HepG2 (cell line): ENCODE results near the gene SLC16A6. TPM values are rescaled to one million over a fixed set of nuclear protein-coding genes. Genes with fewer than 3 reads are reported as not detected.
A peak's percentile ranks its signal among the peaks of the same experiment; 100 is the strongest.

Experiments used
- ARNTL ChIP-seq: sonication (generic); formaldehyde crosslinking; IDR thresholded peaks from 2 replicates; pipeline ENCODE4 v1.4.0; 2020; ENCODE audit warnings: mild to moderate bottlenecking, missing genetic modification reagents
- JDP2 ChIP-seq: sonication (generic); formaldehyde crosslinking; IDR thresholded peaks from 2 replicates; pipeline ENCODE4 v1.8.1; 2022; ENCODE audit warnings: missing genetic modification reagents, borderline replicate concordance
- NFE2L1 ChIP-seq: sonication (generic); formaldehyde crosslinking; IDR thresholded peaks from 2 replicates; pipeline ENCODE4 v1.4.0; 2020; ENCODE audit warnings: missing genetic modification reagents, mild to moderate bottlenecking, borderline replicate concordance
- PAF1 ChIP-seq: IDR thresholded peaks from 2 replicates; pipeline ENCODE4 v1.6.1; 2016; ENCODE audit warnings: missing genetic modification reagents, missing compliant biosample characterization
- SP4 ChIP-seq: sonication (generic); formaldehyde crosslinking; IDR thresholded peaks from 2 replicates; pipeline ENCODE4 v1.8.1; 2023; ENCODE audit warnings: mild to moderate bottlenecking, missing genetic modification reagents
- SRF ChIP-seq: IDR thresholded peaks from 2 replicates; pipeline ENCODE4 v1.6.1; 2011; ENCODE audit warnings: mild to moderate bottlenecking, low read depth, low read length, moderate library complexity
- TBX2 ChIP-seq: sonication (generic); formaldehyde crosslinking; IDR thresholded peaks from 2 replicates; pipeline ENCODE4 v1.5.0; 2020; ENCODE audit warnings: missing genetic modification reagents, mild to moderate bottlenecking, borderline replicate concordance
- ZFP37 ChIP-seq: sonication (generic); formaldehyde crosslinking; IDR thresholded peaks from 2 replicates; pipeline ENCODE4 v1.4.0; 2020; ENCODE audit warnings: missing genetic modification reagents, borderline replicate concordance
- ZNF136 ChIP-seq: sonication (generic); formaldehyde crosslinking; IDR thresholded peaks from 2 replicates; pipeline ENCODE4 v1.8.1; 2022; ENCODE audit warnings: low read depth, mild to moderate bottlenecking, moderate library complexity, missing genetic modification reagents
- ZNF24 ChIP-seq: fragments of 450-650 bp; IDR thresholded peaks from 2 replicates; pipeline ENCODE4 v1.6.1; 2017; ENCODE audit warnings: antibody characterized with exemption, mild to moderate bottlenecking
- ZNF777 ChIP-seq: sonication (generic); formaldehyde crosslinking; IDR thresholded peaks from 2 replicates; pipeline ENCODE4 v1.4.0; 2020; ENCODE audit warnings: missing genetic modification reagents
- ZNF891 ChIP-seq: sonication (generic); formaldehyde crosslinking; IDR thresholded peaks from 2 replicates; pipeline ENCODE4 v1.5.0; 2020; ENCODE audit warnings: mild to moderate bottlenecking, missing genetic modification reagents
- polyA plus RNA-seq, 8 experiments: library from polyadenylated mRNA; depleted of rRNA in 3 of 8; stranded (reverse) in 7 of 8; unstranded in 1 of 8; fragments of >200 nt; fragmentation: Illumina TruSeq in 4 of 8; extraction: Trizol in 4 of 8; gene quantifications; 2 replicates each; pipeline versions ENCODE4 v1.2.1 to v1.2.3, GENCODE V29; 2011 to 2016; ENCODE audit warnings: low read depth in 4 of 8, missing spikeins in 1 of 8, mixed read lengths in 1 of 8; ENCODE audit not compliant: insufficient read depth in 1 of 8
- total RNA-seq, 5 experiments: library from RNA; depleted of rRNA; stranded (reverse); fragments of >200 nt; fragmentation: Illumina TruSeq; extraction: Trizol; gene quantifications; 2 replicates each; pipeline ENCODE4 v1.2.3, GENCODE V29; 2016; ENCODE audit warnings: low read depth in 1 of 5
- TF ChIP-seq, protein P1 (sequence below), 2 experiments: sonication (generic) in 1 of 2; formaldehyde crosslinking in 1 of 2; IDR thresholded peaks; 2 replicates each; pipeline versions ENCODE4 v1.6.1 to v1.9.0; 2014 to 2022; ENCODE audit warnings: antibody characterized with exemption in 1 of 2, borderline replicate concordance in 1 of 2, inconsistent platforms in 1 of 2, low read depth in 1 of 2, missing genetic modification reagents in 1 of 2
- TF ChIP-seq, protein P2 (sequence below): sonication (generic); formaldehyde crosslinking; IDR thresholded peaks from one replicate; pipeline ENCODE4 v1.5.1; 2020; ENCODE audit warnings: mild to moderate bottlenecking, missing genetic modification reagents; ENCODE audit errors: not compliant biosample characterization

The SLC16A6 gene
- total and polyA plus RNA-seq, 2 of the 13 experiments (the other 11 are each of a cell fraction or from before 2014, with no cell fraction given), result 1.1 to 44.7 TPM

DNA sequence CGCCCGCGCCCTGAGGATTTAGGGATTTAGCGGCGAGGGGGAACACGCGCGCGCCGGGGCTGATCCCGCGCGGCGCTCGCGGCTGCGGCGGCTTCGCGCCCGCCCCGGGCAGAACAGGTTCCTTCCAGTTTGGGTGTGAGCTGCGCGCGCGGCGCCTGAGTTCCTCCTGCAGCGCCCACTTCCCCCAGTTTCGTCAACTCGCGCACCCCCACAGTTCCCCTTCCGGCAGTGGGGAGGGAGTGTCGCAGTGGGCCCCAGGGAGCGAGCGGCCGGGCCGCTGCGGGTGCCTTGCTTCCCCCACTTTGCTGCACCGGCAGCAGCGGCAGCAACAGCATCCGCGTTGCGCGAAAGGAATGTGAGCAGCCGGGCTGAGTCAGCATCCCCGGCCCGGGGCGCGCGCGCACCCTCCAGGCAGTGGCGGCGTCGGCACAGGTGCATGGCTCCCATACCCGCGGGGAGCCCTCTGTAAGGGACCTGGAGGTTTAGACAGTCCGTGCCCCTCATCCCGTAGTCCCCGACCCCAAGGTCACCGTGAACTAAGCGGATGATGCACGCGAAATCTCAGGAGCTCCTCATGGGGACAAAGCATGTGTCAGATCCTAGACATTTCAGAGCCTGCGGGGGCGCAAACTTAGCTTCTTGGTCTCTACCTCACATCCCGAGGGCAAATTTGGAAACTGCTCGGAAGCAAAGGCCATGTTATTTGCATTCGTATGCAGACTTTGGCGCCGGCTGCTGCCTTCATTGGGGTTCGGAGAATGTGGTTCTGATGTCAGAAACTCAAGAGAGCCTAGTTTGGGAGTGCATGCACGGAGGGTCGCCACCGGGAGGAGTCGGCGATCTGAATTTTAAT, 1.1 kb upstream of the SLC16A6 start (continued):
- TF ChIP-seq, protein P1, sequence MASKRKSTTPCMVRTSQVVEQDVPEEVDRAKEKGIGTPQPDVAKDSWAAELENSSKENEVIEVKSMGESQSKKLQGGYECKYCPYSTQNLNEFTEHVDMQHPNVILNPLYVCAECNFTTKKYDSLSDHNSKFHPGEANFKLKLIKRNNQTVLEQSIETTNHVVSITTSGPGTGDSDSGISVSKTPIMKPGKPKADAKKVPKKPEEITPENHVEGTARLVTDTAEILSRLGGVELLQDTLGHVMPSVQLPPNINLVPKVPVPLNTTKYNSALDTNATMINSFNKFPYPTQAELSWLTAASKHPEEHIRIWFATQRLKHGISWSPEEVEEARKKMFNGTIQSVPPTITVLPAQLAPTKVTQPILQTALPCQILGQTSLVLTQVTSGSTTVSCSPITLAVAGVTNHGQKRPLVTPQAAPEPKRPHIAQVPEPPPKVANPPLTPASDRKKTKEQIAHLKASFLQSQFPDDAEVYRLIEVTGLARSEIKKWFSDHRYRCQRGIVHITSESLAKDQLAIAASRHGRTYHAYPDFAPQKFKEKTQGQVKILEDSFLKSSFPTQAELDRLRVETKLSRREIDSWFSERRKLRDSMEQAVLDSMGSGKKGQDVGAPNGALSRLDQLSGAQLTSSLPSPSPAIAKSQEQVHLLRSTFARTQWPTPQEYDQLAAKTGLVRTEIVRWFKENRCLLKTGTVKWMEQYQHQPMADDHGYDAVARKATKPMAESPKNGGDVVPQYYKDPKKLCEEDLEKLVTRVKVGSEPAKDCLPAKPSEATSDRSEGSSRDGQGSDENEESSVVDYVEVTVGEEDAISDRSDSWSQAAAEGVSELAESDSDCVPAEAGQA (IDR thresholded peaks at IDR 0.05; ENCODE audit: low read depth), result 0 out of 2 replicates have a peak, but pooled peaks have one; percentile 59
- TF ChIP-seq, protein P1 (CRISPR knock-in tag; IDR thresholded peaks at IDR 0.05; ENCODE audit: borderline replicate concordance), result no peak
- TF ChIP-seq ZNF24 (no peak), SRF (no peak), TBX2 (CRISPR knock-in tag) (peak; percentile 60; the same call in 1 of the 2 replicates), ZNF777 (no peak; the same call in 1 of the 2 replicates), ZNF136 (CRISPR knock-in tag) (no peak), SP4 (peak; percentile 68), NFE2L1 (no peak), ARNTL (CRISPR knock-in tag) (peak; percentile 66), ZFP37 (CRISPR knock-in tag) (no peak), JDP2 (no peak), ZNF891 (CRISPR knock-in tag) (peak; percentile 44; the same call in 1 of the 2 replicates), PAF1 (CRISPR knock-in tag) (no peak)
- TF ChIP-seq, protein P2, sequence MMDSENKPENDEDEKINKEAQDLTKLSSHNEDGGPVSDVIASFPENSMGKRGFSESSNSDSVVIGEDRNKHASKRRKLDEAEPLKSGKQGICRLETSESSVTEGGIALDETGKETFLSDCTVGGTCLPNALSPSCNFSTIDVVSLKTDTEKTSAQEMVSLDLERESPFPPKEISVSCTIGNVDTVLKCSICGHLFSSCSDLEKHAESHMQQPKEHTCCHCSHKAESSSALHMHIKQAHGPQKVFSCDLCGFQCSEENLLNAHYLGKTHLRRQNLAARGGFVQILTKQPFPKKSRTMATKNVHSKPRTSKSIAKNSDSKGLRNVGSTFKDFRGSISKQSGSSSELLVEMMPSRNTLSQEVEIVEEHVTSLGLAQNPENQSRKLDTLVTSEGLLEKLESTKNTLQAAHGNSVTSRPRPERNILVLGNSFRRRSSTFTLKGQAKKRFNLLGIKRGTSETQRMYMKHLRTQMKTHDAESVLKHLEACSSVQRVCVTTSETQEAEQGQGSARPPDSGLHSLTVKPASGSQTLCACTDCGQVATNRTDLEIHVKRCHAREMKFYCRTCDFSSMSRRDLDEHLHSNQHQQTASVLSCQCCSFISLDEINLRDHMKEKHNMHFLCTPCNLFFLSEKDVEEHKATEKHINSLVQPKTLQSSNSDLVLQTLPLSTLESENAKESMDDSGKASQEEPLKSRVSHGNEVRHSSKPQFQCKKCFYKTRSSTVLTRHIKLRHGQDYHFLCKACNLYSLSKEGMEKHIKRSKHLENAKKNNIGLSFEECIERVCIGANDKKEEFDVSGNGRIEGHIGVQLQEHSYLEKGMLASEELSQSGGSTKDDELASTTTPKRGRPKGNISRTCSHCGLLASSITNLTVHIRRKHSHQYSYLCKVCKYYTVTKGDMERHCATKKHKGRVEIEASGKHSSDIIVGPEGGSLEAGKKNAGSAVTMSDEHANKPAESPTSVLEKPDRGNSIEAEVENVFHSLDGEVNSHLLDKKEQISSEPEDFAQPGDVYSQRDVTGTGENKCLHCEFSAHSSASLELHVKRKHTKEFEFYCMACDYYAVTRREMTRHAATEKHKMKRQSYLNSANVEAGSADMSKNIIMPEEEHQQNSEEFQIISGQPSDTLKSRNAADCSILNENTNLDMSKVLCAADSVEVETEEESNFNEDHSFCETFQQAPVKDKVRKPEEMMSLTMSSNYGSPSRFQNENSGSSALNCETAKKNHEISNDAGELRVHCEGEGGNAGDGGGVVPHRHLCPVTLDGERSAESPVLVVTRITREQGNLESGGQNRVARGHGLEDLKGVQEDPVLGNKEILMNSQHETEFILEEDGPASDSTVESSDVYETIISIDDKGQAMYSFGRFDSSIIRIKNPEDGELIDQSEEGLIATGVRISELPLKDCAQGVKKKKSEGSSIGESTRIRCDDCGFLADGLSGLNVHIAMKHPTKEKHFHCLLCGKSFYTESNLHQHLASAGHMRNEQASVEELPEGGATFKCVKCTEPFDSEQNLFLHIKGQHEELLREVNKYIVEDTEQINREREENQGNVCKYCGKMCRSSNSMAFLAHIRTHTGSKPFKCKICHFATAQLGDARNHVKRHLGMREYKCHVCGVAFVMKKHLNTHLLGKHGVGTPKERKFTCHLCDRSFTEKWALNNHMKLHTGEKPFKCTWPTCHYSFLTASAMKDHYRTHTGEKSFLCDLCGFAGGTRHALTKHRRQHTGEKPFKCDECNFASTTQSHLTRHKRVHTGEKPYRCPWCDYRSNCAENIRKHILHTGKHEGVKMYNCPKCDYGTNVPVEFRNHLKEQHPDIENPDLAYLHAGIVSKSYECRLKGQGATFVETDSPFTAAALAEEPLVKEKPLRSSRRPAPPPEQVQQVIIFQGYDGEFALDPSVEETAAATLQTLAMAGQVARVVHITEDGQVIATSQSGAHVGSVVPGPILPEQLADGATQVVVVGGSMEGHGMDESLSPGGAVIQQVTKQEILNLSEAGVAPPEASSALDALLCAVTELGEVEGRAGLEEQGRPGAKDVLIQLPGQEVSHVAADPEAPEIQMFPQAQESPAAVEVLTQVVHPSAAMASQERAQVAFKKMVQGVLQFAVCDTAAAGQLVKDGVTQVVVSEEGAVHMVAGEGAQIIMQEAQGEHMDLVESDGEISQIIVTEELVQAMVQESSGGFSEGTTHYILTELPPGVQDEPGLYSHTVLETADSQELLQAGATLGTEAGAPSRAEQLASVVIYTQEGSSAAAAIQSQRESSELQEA (CRISPR knock-in tag), result no peak
